ENCODE data around the gene GTPBP2.

- no peak for TF ChIP-seq CTCF (IDR thresholded peaks at IDR 0.05; ENCODE audit: low read length)
- TF ChIP-seq EZH2 (IDR thresholded peaks at IDR 0.05; ENCODE audit: borderline replicate concordance, low read length), result no peak
These were observed 44.0 kb downstream of the GTPBP2 start for GRCh38 chr6:43584892-43585570.

All from OCI-LY1 (cell line).